GM23338 (cell line): ENCODE results near the gene AEN.

ENCODE experiments used
- CREB1 ChIP-seq: fragments of 250-450 bp; sonication (Bioruptor Pico); IDR thresholded peaks from 2 replicates; pipeline ENCODE4 v1.5.0; 2020; ENCODE audit warnings: low read depth, mild to moderate bottlenecking, moderate library complexity
- ETS1 ChIP-seq: IDR thresholded peaks from 2 replicates; pipeline ENCODE4 v1.6.1; 2016; ENCODE audit warnings: antibody characterized with exemption
- EZH2 ChIP-seq: fragments of 200-600 bp; sonication (generic); IDR thresholded peaks from one replicate; pipeline ENCODE4 v1.8.0; 2017; ENCODE audit warnings: antibody characterized with exemption, mild to moderate bottlenecking, low read depth; ENCODE audit not compliant: unreplicated experiment
- EZH2phosphoT487 ChIP-seq: fragments of 200-600 bp; sonication (generic); IDR thresholded peaks from one replicate; pipeline ENCODE4 v1.8.1; 2018; ENCODE audit warnings: antibody characterized with exemption; ENCODE audit not compliant: unreplicated experiment
- JUNB ChIP-seq: IDR thresholded peaks from one replicate; pipeline ENCODE4 v1.6.1; 2016; ENCODE audit warnings: antibody characterized with exemption; ENCODE audit not compliant: unreplicated experiment
- NANOG ChIP-seq: IDR thresholded peaks from 2 replicates; pipeline ENCODE4 v1.6.1; 2016; ENCODE audit warnings: antibody characterized with exemption, borderline replicate concordance
- POLR2AphosphoS5 ChIP-seq: IDR thresholded peaks from 2 replicates; pipeline ENCODE4 v1.6.1; 2016; ENCODE audit warnings: antibody characterized with exemption, low read depth
- STAT1 ChIP-seq: IDR thresholded peaks from one replicate; pipeline ENCODE4 v1.6.1; 2016; ENCODE audit warnings: antibody characterized with exemption; ENCODE audit not compliant: unreplicated experiment
- ZNF114 ChIP-seq: fragments of 250-450 bp; sonication (Bioruptor Pico); IDR thresholded peaks from 2 replicates; pipeline ENCODE4 v1.5.0; 2020; ENCODE audit warnings: mild to moderate bottlenecking, moderate library complexity
- ZNF331 ChIP-seq: fragments of 250-450 bp; sonication (Bioruptor Pico); IDR thresholded peaks from 2 replicates; pipeline ENCODE4 v1.5.0; 2020; ENCODE audit warnings: low read depth, mild to moderate bottlenecking, moderate library complexity
- TF ChIP-seq, protein P1 (sequence below), 2 experiments: fragments of 200-600 bp in 1 of 2; sonication (generic) in 1 of 2; conservative IDR thresholded peaks; 2 replicates each; pipeline versions ENCODE4 v1.5.1 to v1.6.1; 2016 to 2017; ENCODE audit warnings: antibody characterized with exemption in 2 of 2, low read depth in 2 of 2, mild to moderate bottlenecking in 2 of 2, moderate library complexity in 1 of 2
- TF ChIP-seq, protein P2 (sequence below): IDR thresholded peaks from one replicate; pipeline ENCODE4 v1.6.1; 2018; ENCODE audit warnings: antibody characterized with exemption; ENCODE audit not compliant: unreplicated experiment
- TF ChIP-seq, protein P3 (sequence below): fragments of 250-450 bp; sonication (Bioruptor Pico); IDR thresholded peaks from 2 replicates; pipeline ENCODE4 v1.5.0; 2020; ENCODE audit warnings: mild to moderate bottlenecking, moderate library complexity

- TF ChIP-seq, protein P1, sequence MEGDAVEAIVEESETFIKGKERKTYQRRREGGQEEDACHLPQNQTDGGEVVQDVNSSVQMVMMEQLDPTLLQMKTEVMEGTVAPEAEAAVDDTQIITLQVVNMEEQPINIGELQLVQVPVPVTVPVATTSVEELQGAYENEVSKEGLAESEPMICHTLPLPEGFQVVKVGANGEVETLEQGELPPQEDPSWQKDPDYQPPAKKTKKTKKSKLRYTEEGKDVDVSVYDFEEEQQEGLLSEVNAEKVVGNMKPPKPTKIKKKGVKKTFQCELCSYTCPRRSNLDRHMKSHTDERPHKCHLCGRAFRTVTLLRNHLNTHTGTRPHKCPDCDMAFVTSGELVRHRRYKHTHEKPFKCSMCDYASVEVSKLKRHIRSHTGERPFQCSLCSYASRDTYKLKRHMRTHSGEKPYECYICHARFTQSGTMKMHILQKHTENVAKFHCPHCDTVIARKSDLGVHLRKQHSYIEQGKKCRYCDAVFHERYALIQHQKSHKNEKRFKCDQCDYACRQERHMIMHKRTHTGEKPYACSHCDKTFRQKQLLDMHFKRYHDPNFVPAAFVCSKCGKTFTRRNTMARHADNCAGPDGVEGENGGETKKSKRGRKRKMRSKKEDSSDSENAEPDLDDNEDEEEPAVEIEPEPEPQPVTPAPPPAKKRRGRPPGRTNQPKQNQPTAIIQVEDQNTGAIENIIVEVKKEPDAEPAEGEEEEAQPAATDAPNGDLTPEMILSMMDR (conservative IDR thresholded peaks at IDR 0.05; ENCODE audit: low read depth in 2 of 2): no peak
- TF ChIP-seq EZH2: no peak
- TF ChIP-seq, protein P2, sequence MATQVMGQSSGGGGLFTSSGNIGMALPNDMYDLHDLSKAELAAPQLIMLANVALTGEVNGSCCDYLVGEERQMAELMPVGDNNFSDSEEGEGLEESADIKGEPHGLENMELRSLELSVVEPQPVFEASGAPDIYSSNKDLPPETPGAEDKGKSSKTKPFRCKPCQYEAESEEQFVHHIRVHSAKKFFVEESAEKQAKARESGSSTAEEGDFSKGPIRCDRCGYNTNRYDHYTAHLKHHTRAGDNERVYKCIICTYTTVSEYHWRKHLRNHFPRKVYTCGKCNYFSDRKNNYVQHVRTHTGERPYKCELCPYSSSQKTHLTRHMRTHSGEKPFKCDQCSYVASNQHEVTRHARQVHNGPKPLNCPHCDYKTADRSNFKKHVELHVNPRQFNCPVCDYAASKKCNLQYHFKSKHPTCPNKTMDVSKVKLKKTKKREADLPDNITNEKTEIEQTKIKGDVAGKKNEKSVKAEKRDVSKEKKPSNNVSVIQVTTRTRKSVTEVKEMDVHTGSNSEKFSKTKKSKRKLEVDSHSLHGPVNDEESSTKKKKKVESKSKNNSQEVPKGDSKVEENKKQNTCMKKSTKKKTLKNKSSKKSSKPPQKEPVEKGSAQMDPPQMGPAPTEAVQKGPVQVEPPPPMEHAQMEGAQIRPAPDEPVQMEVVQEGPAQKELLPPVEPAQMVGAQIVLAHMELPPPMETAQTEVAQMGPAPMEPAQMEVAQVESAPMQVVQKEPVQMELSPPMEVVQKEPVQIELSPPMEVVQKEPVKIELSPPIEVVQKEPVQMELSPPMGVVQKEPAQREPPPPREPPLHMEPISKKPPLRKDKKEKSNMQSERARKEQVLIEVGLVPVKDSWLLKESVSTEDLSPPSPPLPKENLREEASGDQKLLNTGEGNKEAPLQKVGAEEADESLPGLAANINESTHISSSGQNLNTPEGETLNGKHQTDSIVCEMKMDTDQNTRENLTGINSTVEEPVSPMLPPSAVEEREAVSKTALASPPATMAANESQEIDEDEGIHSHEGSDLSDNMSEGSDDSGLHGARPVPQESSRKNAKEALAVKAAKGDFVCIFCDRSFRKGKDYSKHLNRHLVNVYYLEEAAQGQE: no peak
- TF ChIP-seq EZH2phosphoT487: no peak
- TF ChIP-seq POLR2AphosphoS5: no peak
- no peak for TF ChIP-seq CREB1 (CRISPR knock-in tag)
- no peak for TF ChIP-seq NANOG
- TF ChIP-seq JUNB: no peak
- no peak for TF ChIP-seq ETS1
- no peak for TF ChIP-seq ZNF331 (CRISPR knock-in tag)
- TF ChIP-seq ZNF114 (CRISPR knock-in tag): no peak
- no peak for TF ChIP-seq STAT1
- TF ChIP-seq, protein P3, sequence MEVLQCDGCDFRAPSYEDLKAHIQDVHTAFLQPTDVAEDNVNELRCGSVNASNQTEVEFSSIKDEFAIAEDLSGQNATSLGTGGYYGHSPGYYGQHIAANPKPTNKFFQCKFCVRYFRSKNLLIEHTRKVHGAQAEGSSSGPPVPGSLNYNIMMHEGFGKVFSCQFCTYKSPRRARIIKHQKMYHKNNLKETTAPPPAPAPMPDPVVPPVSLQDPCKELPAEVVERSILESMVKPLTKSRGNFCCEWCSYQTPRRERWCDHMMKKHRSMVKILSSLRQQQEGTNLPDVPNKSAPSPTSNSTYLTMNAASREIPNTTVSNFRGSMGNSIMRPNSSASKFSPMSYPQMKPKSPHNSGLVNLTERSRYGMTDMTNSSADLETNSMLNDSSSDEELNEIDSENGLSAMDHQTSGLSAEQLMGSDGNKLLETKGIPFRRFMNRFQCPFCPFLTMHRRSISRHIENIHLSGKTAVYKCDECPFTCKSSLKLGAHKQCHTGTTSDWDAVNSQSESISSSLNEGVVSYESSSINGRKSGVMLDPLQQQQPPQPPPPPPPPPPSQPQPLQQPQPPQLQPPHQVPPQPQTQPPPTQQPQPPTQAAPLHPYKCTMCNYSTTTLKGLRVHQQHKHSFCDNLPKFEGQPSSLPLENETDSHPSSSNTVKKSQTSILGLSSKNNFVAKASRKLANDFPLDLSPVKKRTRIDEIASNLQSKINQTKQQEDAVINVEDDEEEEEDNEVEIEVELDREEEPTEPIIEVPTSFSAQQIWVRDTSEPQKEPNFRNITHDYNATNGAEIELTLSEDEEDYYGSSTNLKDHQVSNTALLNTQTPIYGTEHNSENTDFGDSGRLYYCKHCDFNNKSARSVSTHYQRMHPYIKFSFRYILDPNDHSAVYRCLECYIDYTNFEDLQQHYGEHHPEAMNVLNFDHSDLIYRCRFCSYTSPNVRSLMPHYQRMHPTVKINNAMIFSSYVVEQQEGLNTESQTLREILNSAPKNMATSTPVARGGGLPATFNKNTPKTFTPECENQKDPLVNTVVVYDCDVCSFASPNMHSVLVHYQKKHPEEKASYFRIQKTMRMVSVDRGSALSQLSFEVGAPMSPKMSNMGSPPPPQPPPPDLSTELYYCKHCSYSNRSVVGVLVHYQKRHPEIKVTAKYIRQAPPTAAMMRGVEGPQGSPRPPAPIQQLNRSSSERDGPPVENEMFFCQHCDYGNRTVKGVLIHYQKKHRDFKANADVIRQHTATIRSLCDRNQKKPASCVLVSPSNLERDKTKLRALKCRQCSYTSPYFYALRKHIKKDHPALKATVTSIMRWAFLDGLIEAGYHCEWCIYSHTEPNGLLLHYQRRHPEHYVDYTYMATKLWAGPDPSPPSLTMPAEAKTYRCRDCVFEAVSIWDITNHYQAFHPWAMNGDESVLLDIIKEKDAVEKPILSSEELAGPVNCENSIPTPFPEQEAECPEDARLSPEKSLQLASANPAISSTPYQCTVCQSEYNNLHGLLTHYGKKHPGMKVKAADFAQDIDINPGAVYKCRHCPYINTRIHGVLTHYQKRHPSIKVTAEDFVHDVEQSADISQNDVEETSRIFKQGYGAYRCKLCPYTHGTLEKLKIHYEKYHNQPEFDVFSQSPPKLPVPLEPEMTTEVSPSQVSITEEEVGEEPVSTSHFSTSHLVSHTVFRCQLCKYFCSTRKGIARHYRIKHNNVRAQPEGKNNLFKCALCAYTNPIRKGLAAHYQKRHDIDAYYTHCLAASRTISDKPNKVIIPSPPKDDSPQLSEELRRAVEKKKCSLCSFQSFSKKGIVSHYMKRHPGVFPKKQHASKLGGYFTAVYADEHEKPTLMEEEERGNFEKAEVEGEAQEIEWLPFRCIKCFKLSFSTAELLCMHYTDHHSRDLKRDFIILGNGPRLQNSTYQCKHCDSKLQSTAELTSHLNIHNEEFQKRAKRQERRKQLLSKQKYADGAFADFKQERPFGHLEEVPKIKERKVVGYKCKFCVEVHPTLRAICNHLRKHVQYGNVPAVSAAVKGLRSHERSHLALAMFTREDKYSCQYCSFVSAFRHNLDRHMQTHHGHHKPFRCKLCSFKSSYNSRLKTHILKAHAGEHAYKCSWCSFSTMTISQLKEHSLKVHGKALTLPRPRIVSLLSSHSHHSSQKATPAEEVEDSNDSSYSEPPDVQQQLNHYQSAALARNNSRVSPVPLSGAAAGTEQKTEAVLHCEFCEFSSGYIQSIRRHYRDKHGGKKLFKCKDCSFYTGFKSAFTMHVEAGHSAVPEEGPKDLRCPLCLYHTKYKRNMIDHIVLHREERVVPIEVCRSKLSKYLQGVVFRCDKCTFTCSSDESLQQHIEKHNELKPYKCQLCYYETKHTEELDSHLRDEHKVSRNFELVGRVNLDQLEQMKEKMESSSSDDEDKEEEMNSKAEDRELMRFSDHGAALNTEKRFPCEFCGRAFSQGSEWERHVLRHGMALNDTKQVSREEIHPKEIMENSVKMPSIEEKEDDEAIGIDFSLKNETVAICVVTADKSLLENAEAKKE (CRISPR knock-in tag): no peak
Measured at GRCh38 chr15:88628018-88628654, 7.0 kb downstream of the AEN start.
